Tibial nerve (tissue), 3 donors: ENCODE results near the gene ABHD11.

Experiments used
- CTCF ChIP-seq, 5 experiments: fragments of 200-600 bp in 3 of 5; fragments of 450-650 bp in 2 of 5; sonication (generic) in 3 of 5; IDR thresholded peaks; one replicate each; pipeline ENCODE4 v1.5.1; 2016 to 2019; ENCODE audit warnings: antibody characterized with exemption in 5 of 5, mild to moderate bottlenecking in 3 of 5, moderate library complexity in 2 of 5
- POLR2A ChIP-seq, 2 donors: fragments of 450-650 bp; IDR thresholded peaks; one replicate each; pipeline ENCODE4 v1.6.1; 2017; ENCODE audit warnings: antibody characterized with exemption in 2 of 2, mild to moderate bottlenecking in 2 of 2, moderate library complexity in 2 of 2

- no peak for TF ChIP-seq CTCF (IDR thresholded peaks at IDR 0.05)
- no peak for TF ChIP-seq POLR2A (IDR thresholded peaks at IDR 0.05)
Measured at GRCh38 chr7:73758581-73759138, 20.1 kb upstream of the ABHD11 start.
